GM12878 (cell line): Measurements from ENCODE around the gene VCX3B.

Experiments
- CTCF ChIP-seq, 3 experiments: IDR thresholded peaks in 2 of 3; conservative IDR thresholded peaks in 1 of 3; 2 replicates each; pipeline ENCODE4 v1.5.1; 2011; ENCODE audit warnings: low read depth in 3 of 3, low read length in 3 of 3, mild to moderate bottlenecking in 3 of 3, control low read depth in 2 of 3, moderate library complexity in 2 of 3, inconsistent platforms in 1 of 3, mixed read lengths in 1 of 3; ENCODE audit not compliant: control insufficient read depth in 2 of 3, insufficient read depth in 1 of 3; ENCODE audit errors: extremely low read depth in 1 of 3
- ETV6 ChIP-seq, 2 experiments: fragments of 450-650 bp in 1 of 2; IDR thresholded peaks in 1 of 2; conservative IDR thresholded peaks in 1 of 2; 2 replicates each; pipeline ENCODE4 v1.6.1; 2014; ENCODE audit warnings: antibody characterized with exemption in 1 of 2, borderline replicate concordance in 1 of 2, low read depth in 1 of 2, mild to moderate bottlenecking in 1 of 2, moderate library complexity in 1 of 2
- IKZF2 ChIP-seq, 2 experiments: fragments of 450-650 bp; IDR thresholded peaks; 2 replicates each; pipeline ENCODE4 v1.6.1; 2017; ENCODE audit warnings: mild to moderate bottlenecking in 2 of 2, moderate library complexity in 2 of 2
- NFIC ChIP-seq: IDR thresholded peaks from 2 replicates; pipeline ENCODE4 v1.6.1; 2012; ENCODE audit warnings: low read depth, mild to moderate bottlenecking, inconsistent platforms, low read length, moderate library complexity
- NRF1 ChIP-seq: conservative IDR thresholded peaks from 2 replicates; pipeline ENCODE4 v1.6.1; 2011; ENCODE audit warnings: mild to moderate bottlenecking, low read depth, low read length, improper control_type of control experiment
- RFX5 ChIP-seq: IDR thresholded peaks from 2 replicates; pipeline ENCODE4 v1.6.1; 2011; ENCODE audit warnings: low read depth, low read length, improper control_type of control experiment
- SIN3A ChIP-seq: IDR thresholded peaks from 2 replicates; pipeline ENCODE4 v1.6.1; 2012; ENCODE audit warnings: low read depth, low read length, improper control_type of control experiment
- SMARCA5 ChIP-seq: fragments of 450-650 bp; IDR thresholded peaks from 2 replicates; pipeline ENCODE4 v1.6.1; 2017; ENCODE audit warnings: mild to moderate bottlenecking
- TAF1 ChIP-seq: IDR thresholded peaks from 2 replicates; pipeline ENCODE4 v1.6.1; 2011; ENCODE audit warnings: mild to moderate bottlenecking, low read depth, low read length, borderline replicate concordance
- YY1 ChIP-seq: IDR thresholded peaks from 2 replicates; pipeline ENCODE4 v1.6.1; 2011; ENCODE audit warnings: low read depth, mild to moderate bottlenecking, low read length
- TF ChIP-seq, protein P1 (sequence below): IDR thresholded peaks from 2 replicates; pipeline ENCODE4 v1.6.1; 2012; ENCODE audit warnings: mild to moderate bottlenecking, low read depth, low read length

DNA sequence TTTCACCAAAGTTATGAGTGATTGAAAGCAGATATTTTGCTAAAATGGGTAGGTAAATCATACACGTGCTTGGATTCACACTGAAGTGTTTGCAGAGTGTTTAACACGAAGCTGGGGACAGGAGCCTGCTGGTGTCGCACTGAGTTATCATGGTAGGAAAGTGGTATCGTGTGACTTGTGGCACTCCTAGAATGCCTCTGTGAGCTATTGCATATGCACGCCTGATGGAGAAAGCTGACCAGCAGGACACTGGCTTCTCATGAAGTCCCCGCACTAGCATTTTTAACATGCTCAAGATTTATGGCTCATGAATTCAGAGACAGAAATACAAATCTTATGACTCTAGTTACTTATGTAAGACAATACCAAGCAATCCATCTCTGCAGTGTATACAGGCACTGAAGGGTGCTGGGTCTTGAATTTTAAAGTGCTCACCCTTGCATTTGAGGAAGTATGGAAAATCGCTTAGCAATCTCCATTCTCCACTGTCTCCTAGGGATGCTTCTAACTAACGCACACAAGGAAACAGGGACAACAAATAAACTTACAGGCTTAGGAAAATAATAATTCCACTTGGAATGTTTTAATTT lies 19.8 kb downstream of the VCX3B start:
- TF ChIP-seq YY1 (no peak), SMARCA5 (no peak), RFX5 (no peak), ETV6 (conservative IDR thresholded peaks at IDR 0.05 in 1 of 2, IDR thresholded peaks at IDR 0.05 in 1 of 2; ENCODE audit: borderline replicate concordance in 1 of 2, low read depth in 1 of 2) (no peak), IKZF2 (IDR thresholded peaks at IDR 0.05) (no peak), NFIC (no peak), CTCF (IDR thresholded peaks at IDR 0.05 in 2 of 3, conservative IDR thresholded peaks at IDR 0.05 in 1 of 3; ENCODE audit: control insufficient read depth in 2 of 3, extremely low read depth in 1 of 3, insufficient read depth in 1 of 3, low read depth in 3 of 3, low read length in 3 of 3) (no peak), SIN3A (no peak), TAF1 (no peak), NRF1 (no peak)
- TF ChIP-seq, protein P1, sequence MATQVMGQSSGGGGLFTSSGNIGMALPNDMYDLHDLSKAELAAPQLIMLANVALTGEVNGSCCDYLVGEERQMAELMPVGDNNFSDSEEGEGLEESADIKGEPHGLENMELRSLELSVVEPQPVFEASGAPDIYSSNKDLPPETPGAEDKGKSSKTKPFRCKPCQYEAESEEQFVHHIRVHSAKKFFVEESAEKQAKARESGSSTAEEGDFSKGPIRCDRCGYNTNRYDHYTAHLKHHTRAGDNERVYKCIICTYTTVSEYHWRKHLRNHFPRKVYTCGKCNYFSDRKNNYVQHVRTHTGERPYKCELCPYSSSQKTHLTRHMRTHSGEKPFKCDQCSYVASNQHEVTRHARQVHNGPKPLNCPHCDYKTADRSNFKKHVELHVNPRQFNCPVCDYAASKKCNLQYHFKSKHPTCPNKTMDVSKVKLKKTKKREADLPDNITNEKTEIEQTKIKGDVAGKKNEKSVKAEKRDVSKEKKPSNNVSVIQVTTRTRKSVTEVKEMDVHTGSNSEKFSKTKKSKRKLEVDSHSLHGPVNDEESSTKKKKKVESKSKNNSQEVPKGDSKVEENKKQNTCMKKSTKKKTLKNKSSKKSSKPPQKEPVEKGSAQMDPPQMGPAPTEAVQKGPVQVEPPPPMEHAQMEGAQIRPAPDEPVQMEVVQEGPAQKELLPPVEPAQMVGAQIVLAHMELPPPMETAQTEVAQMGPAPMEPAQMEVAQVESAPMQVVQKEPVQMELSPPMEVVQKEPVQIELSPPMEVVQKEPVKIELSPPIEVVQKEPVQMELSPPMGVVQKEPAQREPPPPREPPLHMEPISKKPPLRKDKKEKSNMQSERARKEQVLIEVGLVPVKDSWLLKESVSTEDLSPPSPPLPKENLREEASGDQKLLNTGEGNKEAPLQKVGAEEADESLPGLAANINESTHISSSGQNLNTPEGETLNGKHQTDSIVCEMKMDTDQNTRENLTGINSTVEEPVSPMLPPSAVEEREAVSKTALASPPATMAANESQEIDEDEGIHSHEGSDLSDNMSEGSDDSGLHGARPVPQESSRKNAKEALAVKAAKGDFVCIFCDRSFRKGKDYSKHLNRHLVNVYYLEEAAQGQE, result no peak
